Eye (tissue), 1 donor: Measurements from ENCODE around the gene GSTA5.
"Not testable (repeated sequence)": the region's sequence is repeated elsewhere in the genome, so short reads cannot be mapped to it uniquely, and the experiment has no call there.

Experiments used
- DNase-seq: peaks from one replicate; pipeline ENCODE4 v3.0.0-alpha.2; 2015

The GSTA5 gene

GRCh38 chr6:52830869-52831268 lies 9.7 kb downstream of the GSTA5 start:
- DNase-seq: not testable (repeated sequence)

- no peak for DNase-seq
Measured at GRCh38 chr6:52829046-52829817, 11.4 kb downstream of the GSTA5 start.

- not testable (repeated sequence) for DNase-seq
Measured at GRCh38 chr6:52828621-52829020, 12.0 kb downstream of the GSTA5 start.

- DNase-seq: not testable (repeated sequence)
Measured at GRCh38 chr6:52827073-52827783, 13.4 kb downstream of the GSTA5 start.

GRCh38 chr6:52826513-52826912 lies 14.1 kb downstream of the GSTA5 start:
- no peak for DNase-seq

GRCh38 chr6:52825900-52826459 lies 14.6 kb downstream of the GSTA5 start:
- not testable (repeated sequence) for DNase-seq

GRCh38 chr6:52825270-52825793 lies 15.3 kb downstream of the GSTA5 start:
- DNase-seq: not testable (repeated sequence)

- DNase-seq: no peak
Measured at GRCh38 chr6:52821842-52822241, 18.8 kb downstream of the GSTA5 start.

- no peak for DNase-seq
Measured at GRCh38 chr6:52820198-52820597, 20.4 kb downstream of the GSTA5 start.

GRCh38 chr6:52815167-52816092 lies 25.2 kb downstream of the GSTA5 start:
- peak; percentile 55 for DNase-seq

GRCh38 chr6:52814545-52814944 lies 26.1 kb downstream of the GSTA5 start:
- DNase-seq: not testable (repeated sequence)

GRCh38 chr6:52809777-52810176 lies 30.8 kb downstream of the GSTA5 start:
- DNase-seq: not testable (repeated sequence)

- no peak for DNase-seq
Measured at GRCh38 chr6:52808660-52809059, 32.0 kb downstream of the GSTA5 start.

- DNase-seq: not testable (repeated sequence)
Measured at GRCh38 chr6:52803668-52804255, 36.9 kb downstream of the GSTA5 start, which contains the start of gene GSTA1. Gene GSTA1 (minus strand): TSS chr6:52803816. CDS start chr6:52799267, 4,549 bp downstream.

GRCh38 chr6:52802806-52803205 lies 37.8 kb downstream of the GSTA5 start:
- no peak for DNase-seq

- no peak for DNase-seq
Measured at GRCh38 chr6:52801188-52801841, 39.3 kb downstream of the GSTA5 start.

GRCh38 chr6:52799272-52799671 lies 41.3 kb downstream of the GSTA5 start:
- DNase-seq: not testable (repeated sequence)

GRCh38 chr6:52794366-52794765 lies 46.2 kb downstream of the GSTA5 start:
- DNase-seq: not testable (repeated sequence)

GRCh38 chr6:52790861-52791260 lies 49.8 kb downstream of the GSTA5 start:
- DNase-seq: no peak

- DNase-seq: not testable (repeated sequence)
Measured at GRCh38 chr6:52789658-52790057, 51.0 kb downstream of the GSTA5 start.

GRCh38 chr6:52788478-52788877 lies 52.1 kb downstream of the GSTA5 start:
- no peak for DNase-seq
